ENCODE data around the gene CBY1. TPM values are rescaled to one million over a fixed set of nuclear protein-coding genes. Genes with fewer than 3 reads are reported as not detected.

Gene CBY1
- total and polyA plus RNA-seq, 10 of the 15 experiments (the other 5 are each of a cell fraction or from before 2014, with no cell fraction given), result 7.3 to 18.6 (median 11.9) TPM

- ChIA-PET POLR2A (no interaction called here), CTCF (interaction anchor here (0.6 kb wide), 1 partner anchor 106 kb away, joined by 4 read pairs; no protein-coding TSS in a partner anchor), SMC1A (ENCODE audit: uncharacterized antibody, unreplicated experiment) (interaction anchor here (0.6 kb wide), 1 partner anchor 76 kb away, joined by 3 read pairs; no protein-coding TSS in a partner anchor), RAD21 (ENCODE audit: unreplicated experiment) (no interaction called here)
- no peaks in the 10 kb centered on the region for H3K36me3 ChIP-seq (ENCODE audit: control insufficient read depth in 2 of 2, insufficient read depth in 2 of 2, low read length in 1 of 2)
- ATAC-seq (no peak), FAIRE-seq (no peak), DNase-seq (ENCODE audit: low read depth, low spot score) (no peak)
- no peak overlapping the region for H3K4me3 ChIP-seq
- no peak overlapping the region for H2AFZ ChIP-seq (ENCODE audit: control insufficient read depth, low read depth, low read length)
- WGBS (ENCODE audit: insufficient coverage, insufficient replicate concordance, low lambda C conversion rate, missing lambda C conversion rate), result 81% methylated on average over 1 of the region's 1 CpG
- no peak overlapping the region for H3K27ac ChIP-seq (ENCODE audit: control insufficient read depth, insufficient read depth)
- H3K27me3 ChIP-seq (replicated peaks in 1 of 2; ENCODE audit: control insufficient read depth in 2 of 2, insufficient read depth in 2 of 2, low read length in 1 of 2), result no peaks in the 10 kb centered on the region
- no TSS peak for BruUV-seq (replicated peaks)
- H3K4me2 ChIP-seq (ENCODE audit: control insufficient read depth, insufficient read depth), result no peak overlapping the region
- in situ Hi-C loops (cut with MboI), result no loop called here
- H3K9ac ChIP-seq (ENCODE audit: control insufficient read depth, insufficient read depth, low read length), result no peak overlapping the region
- intact Hi-C loops (cut with micrococcal nuclease; ENCODE audit: unreplicated experiment), result no loop called here
- no peaks in the 10 kb centered on the region for H3K4me1 ChIP-seq (ENCODE audit: control insufficient read depth, insufficient read depth, low read length)
- no peaks in the 10 kb centered on the region for H4K20me1 ChIP-seq (ENCODE audit: control insufficient read depth, insufficient read depth)
- H3K79me2 ChIP-seq (ENCODE audit: control insufficient read depth, insufficient read depth, low read length), result no peaks in the 10 kb centered on the region
- H3K9me3 ChIP-seq (replicated peaks; ENCODE audit: control insufficient read depth, insufficient read depth, low read length), result no peaks in the 10 kb centered on the region
- TF ChIP-seq WRNIP1 (IDR thresholded peaks at IDR 0.05; ENCODE audit: borderline replicate concordance, low read depth, low read length) (no peak), EGR1 (IDR thresholded peaks at IDR 0.05; ENCODE audit: borderline replicate concordance in 1 of 2, low read depth in 2 of 2, low read length in 2 of 2) (no peak), IKZF1 (conservative IDR thresholded peaks at IDR 0.05) (no peak), IKZF2 (IDR thresholded peaks at IDR 0.05) (no peak), FOXM1 (IDR thresholded peaks at IDR 0.05; ENCODE audit: low read depth, low read length) (no peak), MTA2 (IDR thresholded peaks at IDR 0.05; ENCODE audit: low read depth) (no peak), MTA3 (IDR thresholded peaks at IDR 0.05; ENCODE audit: borderline replicate concordance, low read length) (no peak), NFIC (IDR thresholded peaks at IDR 0.05; ENCODE audit: low read depth, low read length) (no peak), MYB (IDR thresholded peaks at IDR 0.05; ENCODE audit: borderline replicate concordance, low read depth, low read length) (no peak), ZZZ3 (IDR thresholded peaks at IDR 0.05; ENCODE audit: control insufficient read depth, insufficient read length, low read depth) (no peak), HDGF (IDR thresholded peaks at IDR 0.05) (no peak), CBFB (IDR thresholded peaks at IDR 0.05; ENCODE audit: low read depth) (no peak), ATF7 (IDR thresholded peaks at IDR 0.05; ENCODE audit: low read depth) (no peak), MEF2A (IDR thresholded peaks at IDR 0.05; ENCODE audit: insufficient read depth, low read depth, low read length) (no peak), KAT2A (conservative IDR thresholded peaks at IDR 0.05; ENCODE audit: control insufficient read depth, low read depth, low read length) (no peak), REST (IDR thresholded peaks at IDR 0.05; ENCODE audit: low read depth, low read length) (no peak), CUX1 (IDR thresholded peaks at IDR 0.05; ENCODE audit: insufficient replicate concordance, low read depth, low read length) (no peak), TCF3 (IDR thresholded peaks at IDR 0.05; ENCODE audit: borderline replicate concordance, insufficient read depth, low read depth, low read length) (no peak)
Observed at GRCh38 chr22:38618258-38618657, 38.2 kb upstream of the CBY1 start.
